Brain microvascular endothelial cell (primary cell): Measurements from ENCODE around the gene IFITM10.

Source experiments
- DNase-seq: peaks from one replicate; pipeline ENCODE4 v3.0.0-alpha.2; 2020
- H3K27ac ChIP-seq: fragments of 250-450 bp; sonication (Bioruptor Pico); 2 replicates; pipeline ENCODE4 v1.5.1; 2020; ENCODE audit warnings: mild to moderate bottlenecking, moderate library complexity
- H3K27me3 ChIP-seq: fragments of 250-450 bp; sonication (Bioruptor Pico); replicated peaks from 2 replicates; pipeline ENCODE4 v1.5.1; 2020; ENCODE audit warnings: mild to moderate bottlenecking
- H3K36me3 ChIP-seq: fragments of 250-450 bp; sonication (Bioruptor Pico); replicated peaks from 2 replicates; pipeline ENCODE4 v1.5.1; 2020; ENCODE audit warnings: mild to moderate bottlenecking
- H3K4me3 ChIP-seq: 2 replicates; pipeline ENCODE4 v1.5.1; 2011; ENCODE audit warnings: low read depth, mild to moderate bottlenecking, control low read depth, low read length, moderate library complexity
- in situ Hi-C: cut with HindIII; loops from 2 replicates; pipeline ENCODE4 v1.10.0; 2017; ENCODE audit warnings: low sequenced_read_pairs, low pct_ligation_motif_present
- TF ChIP-seq, protein P1 (sequence below): IDR thresholded peaks from 2 replicates; pipeline ENCODE4 v1.5.1; 2011; ENCODE audit warnings: low read depth, mild to moderate bottlenecking, moderate library complexity, low read length, control low read depth, inconsistent platforms; ENCODE audit errors: missing control alignments

Gene IFITM10

DNA sequence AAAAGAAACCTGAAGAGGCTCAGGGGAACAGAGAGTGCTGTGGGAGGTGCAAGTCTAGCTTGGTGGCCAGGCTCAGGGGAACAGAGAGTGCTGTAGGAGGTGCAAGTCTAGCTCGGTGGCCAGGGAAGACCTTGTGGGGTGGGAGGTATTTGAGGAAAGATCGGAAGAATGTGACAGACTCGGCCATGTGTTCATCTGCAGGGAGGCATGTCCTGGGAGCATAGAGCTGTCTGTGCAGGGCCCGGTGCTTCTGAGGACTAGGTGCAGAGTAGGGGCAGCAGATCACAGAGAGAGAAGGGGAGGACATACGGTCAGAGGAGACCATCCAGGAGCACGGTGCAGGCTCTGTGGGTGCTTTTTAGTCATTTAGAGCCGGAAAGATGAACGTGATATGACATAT lies 10.8 kb downstream of the IFITM10 start:
- TF ChIP-seq, protein P1, sequence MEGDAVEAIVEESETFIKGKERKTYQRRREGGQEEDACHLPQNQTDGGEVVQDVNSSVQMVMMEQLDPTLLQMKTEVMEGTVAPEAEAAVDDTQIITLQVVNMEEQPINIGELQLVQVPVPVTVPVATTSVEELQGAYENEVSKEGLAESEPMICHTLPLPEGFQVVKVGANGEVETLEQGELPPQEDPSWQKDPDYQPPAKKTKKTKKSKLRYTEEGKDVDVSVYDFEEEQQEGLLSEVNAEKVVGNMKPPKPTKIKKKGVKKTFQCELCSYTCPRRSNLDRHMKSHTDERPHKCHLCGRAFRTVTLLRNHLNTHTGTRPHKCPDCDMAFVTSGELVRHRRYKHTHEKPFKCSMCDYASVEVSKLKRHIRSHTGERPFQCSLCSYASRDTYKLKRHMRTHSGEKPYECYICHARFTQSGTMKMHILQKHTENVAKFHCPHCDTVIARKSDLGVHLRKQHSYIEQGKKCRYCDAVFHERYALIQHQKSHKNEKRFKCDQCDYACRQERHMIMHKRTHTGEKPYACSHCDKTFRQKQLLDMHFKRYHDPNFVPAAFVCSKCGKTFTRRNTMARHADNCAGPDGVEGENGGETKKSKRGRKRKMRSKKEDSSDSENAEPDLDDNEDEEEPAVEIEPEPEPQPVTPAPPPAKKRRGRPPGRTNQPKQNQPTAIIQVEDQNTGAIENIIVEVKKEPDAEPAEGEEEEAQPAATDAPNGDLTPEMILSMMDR, result no peak
- H3K36me3 ChIP-seq, result no peaks in the 10 kb centered on the region
- in situ Hi-C loops, result no loop called here
- no peak overlapping the region for H3K4me3 ChIP-seq
- H3K27ac ChIP-seq, result no peak overlapping the region
- H3K27me3 ChIP-seq, result no peaks in the 10 kb centered on the region
- DNase-seq, result no peak

DNA sequence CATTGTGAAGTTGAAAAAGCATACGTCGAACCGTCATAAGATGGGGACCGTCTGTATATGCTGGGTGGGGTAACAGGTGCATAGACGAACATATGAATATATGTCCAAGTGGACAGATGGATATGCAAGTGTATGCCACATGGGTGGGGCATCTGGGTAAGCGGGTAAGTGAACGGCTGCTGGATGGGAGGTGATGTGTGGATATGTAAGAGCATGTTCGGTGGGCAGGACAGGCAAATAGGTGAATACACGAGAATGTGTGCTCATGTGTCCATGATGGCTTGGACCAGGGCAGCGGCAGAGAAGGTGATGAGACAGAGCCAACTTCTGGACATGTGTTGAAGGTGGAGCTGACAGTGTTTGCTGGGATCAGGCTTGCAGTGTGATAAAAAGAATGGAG lies 12.0 kb downstream of the IFITM10 start:
- Histone ChIP-seq H3K27me3 (no peaks in the 10 kb centered on the region), H3K27ac (no peak overlapping the region), H3K4me3 (no peak overlapping the region), H3K36me3 (no peaks in the 10 kb centered on the region)
- in situ Hi-C loops, result no loop called here
- no peak for DNase-seq
- TF ChIP-seq, protein P1, result no peak

DNA sequence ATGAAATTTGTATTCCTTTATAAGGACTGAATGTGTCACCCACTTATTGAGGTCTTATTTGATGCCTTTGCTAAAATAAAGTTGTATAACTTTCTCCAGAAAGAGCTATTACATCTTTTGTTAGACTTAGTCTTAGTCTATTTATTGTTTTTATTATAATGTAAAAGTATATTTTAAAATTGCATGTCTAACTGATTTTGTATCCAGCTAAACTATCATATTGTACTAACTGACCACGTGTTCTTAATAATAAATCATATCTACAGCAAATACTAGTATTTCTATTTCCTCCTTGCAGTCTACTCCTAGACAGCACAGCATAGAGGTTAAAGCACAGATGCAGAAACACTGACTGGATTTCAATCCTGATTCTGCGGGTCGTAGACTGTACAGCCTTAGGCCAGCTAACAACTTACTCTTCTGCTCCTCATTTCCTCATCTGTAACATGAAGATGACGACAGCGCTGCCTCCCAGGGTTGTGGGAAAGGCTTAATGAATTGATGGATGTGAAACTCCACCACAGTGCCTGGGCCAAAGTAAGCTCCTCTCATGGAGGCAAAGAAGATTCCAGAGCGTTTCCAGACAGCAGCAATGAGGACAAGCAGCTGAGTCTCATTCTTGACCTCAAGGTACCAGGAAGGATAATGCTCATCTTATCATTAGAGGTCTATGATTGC lies 13.2 kb downstream of the IFITM10 start:
- peaks cover under 1% of the 10 kb centered on the region for H3K27me3 ChIP-seq
- no peak for DNase-seq
- TF ChIP-seq, protein P1, result no peak
- in situ Hi-C loops, result no loop called here
- H3K27ac ChIP-seq, result no peak overlapping the region
- H3K4me3 ChIP-seq, result no peak overlapping the region
- no peaks in the 10 kb centered on the region for H3K36me3 ChIP-seq

DNA sequence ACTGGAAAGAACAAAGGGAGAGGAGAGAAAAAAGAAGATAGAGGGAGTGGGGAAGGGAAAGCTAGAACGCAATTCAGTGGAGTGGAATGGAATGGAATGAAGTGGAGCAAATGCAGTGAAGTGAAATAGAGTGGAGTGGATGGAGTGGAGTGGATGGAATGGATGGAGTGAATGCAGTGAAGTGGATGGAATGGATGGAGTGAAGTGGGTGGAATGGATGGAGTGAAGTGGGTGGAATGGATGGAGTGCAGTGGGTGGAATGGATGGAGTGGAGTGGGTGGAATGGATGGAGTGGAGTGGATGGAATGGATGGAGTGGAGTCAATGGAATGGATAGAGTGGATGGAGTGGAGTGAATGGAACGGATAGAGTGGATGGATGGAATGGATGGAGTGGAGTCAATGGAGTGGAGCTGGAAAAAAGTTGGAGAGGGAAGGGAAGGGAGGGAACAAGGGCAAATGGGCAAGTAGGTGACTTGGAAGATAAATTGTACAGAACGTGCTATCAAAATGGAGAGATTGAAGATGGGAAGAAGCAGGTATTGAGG lies 13.9 kb downstream of the IFITM10 start:
- Histone ChIP-seq H3K27me3 (peaks cover 3% of the 10 kb centered on the region), H3K36me3 (no peaks in the 10 kb centered on the region), H3K27ac (no peak overlapping the region), H3K4me3 (no peak overlapping the region)
- in situ Hi-C loops, result no loop called here
- DNase-seq, result no peak
- TF ChIP-seq, protein P1, result no peak

DNA sequence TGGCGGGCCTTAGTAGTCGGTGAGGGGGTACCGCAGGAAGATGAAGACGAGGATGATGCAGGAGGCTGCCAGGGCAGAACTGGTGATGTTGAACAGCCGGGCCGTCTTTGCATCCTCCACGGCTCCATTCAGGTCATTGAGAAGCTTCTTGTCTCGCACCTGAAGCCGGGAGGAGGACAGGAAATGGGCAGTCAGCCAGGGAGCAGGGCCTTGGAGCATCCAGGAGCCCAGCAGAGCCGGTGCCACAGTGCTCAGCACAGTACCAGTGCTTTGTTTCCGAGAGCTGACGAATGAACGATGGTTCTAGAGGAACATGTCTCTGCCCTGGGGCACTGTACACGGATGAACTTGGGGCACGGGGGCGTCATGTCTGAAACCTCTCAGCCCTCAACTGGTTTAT lies 15.1 kb downstream of the IFITM10 start:
- TF ChIP-seq, protein P1, result no peak
- no peaks in the 10 kb centered on the region for H3K36me3 ChIP-seq
- H3K4me3 ChIP-seq, result no peak overlapping the region
- no peak for DNase-seq
- H3K27ac ChIP-seq, result no peak overlapping the region
- peaks cover 3% of the 10 kb centered on the region for H3K27me3 ChIP-seq
- in situ Hi-C loops, result no loop called here

DNA sequence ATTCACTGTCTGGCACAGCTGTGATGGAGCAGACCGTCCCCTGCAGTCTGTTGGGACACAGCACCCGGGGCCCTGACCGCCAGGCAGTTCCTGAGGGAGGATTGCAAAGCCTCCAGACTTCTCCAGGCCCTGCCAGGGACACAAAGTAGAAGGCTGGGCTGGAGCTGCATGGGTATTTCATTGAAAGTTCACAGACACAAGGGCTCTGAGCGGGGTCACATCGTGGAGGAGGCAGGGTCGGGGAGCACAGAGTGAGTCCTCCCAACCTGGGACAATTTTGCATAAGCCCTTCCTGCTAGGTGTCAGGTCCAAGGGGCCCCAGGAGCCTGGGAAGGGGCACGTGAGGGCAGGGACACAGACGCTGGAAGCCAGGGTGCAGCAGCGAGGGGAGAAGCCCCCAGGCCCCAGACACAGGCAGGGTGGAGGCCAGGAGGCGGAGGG lies 15.7 kb downstream of the IFITM10 start:
- DNase-seq, result no peak
- H3K4me3 ChIP-seq, result no peak overlapping the region
- H3K27ac ChIP-seq, result no peak overlapping the region
- TF ChIP-seq, protein P1, result no peak
- peaks cover 3% of the 10 kb centered on the region for H3K27me3 ChIP-seq
- in situ Hi-C loops, result no loop called here
- H3K36me3 ChIP-seq, result no peaks in the 10 kb centered on the region
